COLO668 (cell line): Measurements from ENCODE around the gene NTRK1.

Experiments used
- DNase-seq: peaks from one replicate; lab custom pipeline; 2025; ENCODE audit not compliant: unreplicated experiment; lab: John Stamatoyannopoulos, UW

NTRK1 gene

DNA sequence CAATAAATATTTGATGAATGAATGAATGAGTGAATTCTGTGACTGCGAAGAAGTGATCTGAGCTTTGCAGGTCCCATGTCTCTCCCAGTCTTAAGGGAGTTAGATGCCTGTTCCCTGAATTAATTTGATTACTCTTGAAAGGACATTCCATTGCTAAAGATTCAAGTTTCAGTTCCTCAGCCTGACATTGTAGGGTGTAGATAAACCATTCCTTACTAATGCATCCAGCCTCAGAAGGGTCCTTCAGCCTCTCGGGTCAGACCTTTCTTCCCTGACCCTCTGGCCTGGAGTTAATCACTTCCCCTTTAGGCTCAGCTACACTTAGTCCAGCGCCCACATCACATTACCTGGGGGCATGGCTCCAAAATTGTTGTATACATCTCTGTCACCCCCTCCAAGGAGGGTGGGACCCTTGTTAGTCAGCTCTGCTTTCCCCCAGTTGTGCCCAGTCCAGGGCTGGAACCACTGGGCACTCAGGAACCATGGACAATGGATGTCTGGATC lies 4.3 kb upstream of the NTRK1 start:
- DNase-seq = no peak

GRCh38 chr1:156857532-156857931 lies 3.1 kb upstream of the NTRK1 start:
- DNase-seq = no peak

DNA sequence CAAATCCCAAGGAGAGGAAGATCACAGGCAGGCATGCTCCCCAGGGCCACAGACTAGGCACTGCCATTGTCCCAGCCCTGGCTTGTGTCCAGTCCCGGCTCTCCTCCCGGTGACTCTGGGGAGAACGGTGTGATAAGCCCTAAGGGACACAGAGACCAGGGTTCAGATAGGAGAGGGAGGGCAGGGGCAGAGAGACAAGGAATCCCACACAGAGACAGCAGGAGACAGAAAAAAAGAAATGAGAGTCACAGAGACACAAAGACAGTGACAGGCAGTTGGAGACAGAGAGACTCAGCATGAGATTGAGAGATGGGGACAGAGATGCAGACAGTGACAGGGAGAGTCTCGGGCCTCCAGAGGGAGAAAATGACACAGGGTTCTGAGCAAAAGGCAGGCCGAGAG lies 2.1 kb upstream of the NTRK1 start:
- no peak for DNase-seq

GRCh38 chr1:156858959-156859522 lies 1.6 kb upstream of the NTRK1 start, which contains the start of gene INSRR:
Gene INSRR, minus strand, starts transcription at chr1:156859117. Its CDS starts 496 bp downstream, at chr1:156858621.
- no peak for DNase-seq

GRCh38 chr1:156859523-156860112 lies 1.0 kb upstream of the NTRK1 start:
- DNase-seq = peak; percentile 53

DNA sequence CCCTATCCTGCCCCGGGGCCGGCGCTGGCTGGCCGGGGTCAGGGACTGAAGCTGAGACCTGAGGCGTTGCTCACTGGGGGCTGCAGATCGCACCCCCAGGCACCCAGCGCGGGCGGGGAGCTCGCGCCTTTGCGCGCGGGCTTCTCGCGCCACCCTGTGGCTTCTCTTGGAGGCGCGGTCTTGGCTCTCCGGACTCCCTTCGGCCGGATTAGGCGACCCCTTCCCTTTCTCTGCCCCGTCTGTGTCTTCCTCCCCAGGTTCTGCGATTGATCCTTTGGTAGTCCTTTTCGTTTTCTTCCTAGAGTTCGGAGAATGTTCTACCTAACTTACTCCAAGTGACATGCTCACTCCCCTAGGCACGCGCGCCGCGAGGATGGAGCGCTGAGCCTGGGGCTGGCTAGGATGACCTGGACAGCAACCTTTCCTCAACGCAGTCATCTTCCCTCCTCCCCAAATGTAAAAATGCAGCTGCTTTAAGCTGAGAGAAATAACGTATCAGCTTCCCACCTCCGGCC lies 495 bp upstream of the NTRK1 start:
- DNase-seq = peak; percentile 62

GRCh38 chr1:156862584-156862983 lies 1.9 kb downstream of the NTRK1 start:
- DNase-seq = no peak

DNA sequence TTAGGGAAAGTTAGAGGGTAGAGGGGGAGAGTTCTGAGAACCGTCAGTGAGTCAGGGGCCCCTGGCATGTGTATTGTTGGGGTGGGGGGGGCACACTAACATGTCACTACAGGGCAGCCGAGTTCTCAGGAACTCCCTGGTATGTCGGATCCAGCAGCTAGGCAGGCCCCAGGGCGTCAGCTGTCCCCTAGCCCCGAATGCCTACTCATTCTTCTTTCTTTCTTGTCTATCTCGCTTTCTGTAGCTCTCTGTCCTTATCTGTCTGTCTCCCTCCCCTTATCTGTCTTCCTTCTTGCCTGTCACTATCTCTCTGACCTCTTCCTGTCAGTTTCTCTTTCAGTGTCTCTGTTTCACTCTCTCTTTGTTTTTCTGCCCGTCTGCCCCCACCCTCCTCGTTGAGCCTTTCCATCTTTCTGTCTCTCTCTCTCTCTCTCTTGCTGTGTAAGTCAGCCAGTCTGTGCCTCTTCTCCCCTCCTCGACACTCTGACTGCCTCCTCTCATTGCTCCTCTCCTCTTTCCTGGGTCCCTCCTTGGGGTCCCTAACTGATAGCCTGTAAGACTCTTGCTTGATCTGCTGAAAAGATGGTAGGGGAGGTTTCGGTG lies 2.4 kb downstream of the NTRK1 start:
- no peak for DNase-seq

DNA sequence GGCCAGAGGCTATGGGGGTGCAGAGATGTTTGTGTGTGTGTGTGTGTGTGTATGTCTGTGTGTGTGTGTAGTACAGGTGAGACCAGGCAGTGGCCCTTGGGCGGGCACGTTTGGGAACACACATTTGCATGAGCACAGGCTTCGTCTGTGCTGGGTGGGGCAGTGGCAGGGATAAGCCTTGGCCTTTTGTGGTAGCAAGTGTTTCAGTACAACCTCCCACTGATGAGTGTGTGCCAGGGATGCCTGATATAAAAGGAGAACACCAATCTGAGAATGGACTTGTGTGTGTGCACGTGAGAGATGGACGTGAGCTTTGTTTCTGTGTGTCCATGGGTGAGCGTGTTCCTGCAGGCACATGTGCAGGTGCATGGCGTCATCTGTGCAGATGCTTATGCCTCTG lies 3.0 kb downstream of the NTRK1 start:
- no peak for DNase-seq

DNA sequence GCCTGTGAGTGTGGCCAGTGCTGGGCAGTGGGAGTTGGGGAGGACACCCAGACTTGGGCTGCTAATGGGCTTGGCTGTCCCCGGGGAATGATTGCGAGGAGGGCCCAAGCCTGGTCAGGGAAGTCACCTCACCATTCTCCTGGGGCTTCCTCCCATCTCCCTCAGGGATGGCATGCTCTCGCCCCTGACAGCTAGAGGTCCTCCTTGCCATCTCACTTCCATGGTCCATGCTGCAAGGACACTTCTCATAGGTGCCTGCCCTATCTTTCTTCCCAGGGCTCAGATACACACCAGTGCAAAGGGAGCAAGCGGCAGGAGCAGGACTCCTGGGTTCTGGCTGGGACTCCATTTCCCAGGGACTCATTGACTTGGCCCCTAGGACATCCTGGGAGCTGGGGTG lies 4.1 kb downstream of the NTRK1 start:
- no peak for DNase-seq

GRCh38 chr1:156865258-156865657 lies 4.6 kb downstream of the NTRK1 start:
- no peak for DNase-seq

GRCh38 chr1:156865865-156866248 lies 5.2 kb downstream of the NTRK1 start:
- DNase-seq = no peak

- no peak for DNase-seq
These were observed 5.7 kb downstream of the NTRK1 start for GRCh38 chr1:156866249-156866909.

- peak; percentile 34 for DNase-seq
These were observed 7.7 kb downstream of the NTRK1 start for GRCh38 chr1:156868341-156868740.

DNA sequence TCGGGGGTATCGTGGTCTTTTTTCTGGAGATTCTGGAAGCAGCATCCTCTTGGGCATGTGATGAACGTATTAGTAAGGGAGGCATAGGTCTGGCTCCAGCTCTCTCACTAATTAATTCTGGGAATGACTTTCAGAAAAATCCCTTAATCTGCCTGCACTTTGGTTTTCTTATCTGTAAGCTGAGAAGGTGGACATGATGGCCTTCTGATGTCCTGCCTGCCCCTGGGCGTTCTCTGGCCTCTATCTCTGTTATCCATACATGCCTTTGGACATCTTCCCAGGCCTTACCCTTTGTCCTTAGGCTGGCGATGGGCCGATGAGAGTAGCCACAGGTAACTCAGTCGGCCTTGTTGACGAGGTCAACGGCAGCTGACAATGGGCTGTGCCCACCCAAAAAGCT lies 8.8 kb downstream of the NTRK1 start:
- DNase-seq = no peak

- DNase-seq = no peak
These were observed 13.0 kb downstream of the NTRK1 start for GRCh38 chr1:156873659-156874058.

GRCh38 chr1:156874142-156874541 lies 13.5 kb downstream of the NTRK1 start:
- no peak for DNase-seq

DNA sequence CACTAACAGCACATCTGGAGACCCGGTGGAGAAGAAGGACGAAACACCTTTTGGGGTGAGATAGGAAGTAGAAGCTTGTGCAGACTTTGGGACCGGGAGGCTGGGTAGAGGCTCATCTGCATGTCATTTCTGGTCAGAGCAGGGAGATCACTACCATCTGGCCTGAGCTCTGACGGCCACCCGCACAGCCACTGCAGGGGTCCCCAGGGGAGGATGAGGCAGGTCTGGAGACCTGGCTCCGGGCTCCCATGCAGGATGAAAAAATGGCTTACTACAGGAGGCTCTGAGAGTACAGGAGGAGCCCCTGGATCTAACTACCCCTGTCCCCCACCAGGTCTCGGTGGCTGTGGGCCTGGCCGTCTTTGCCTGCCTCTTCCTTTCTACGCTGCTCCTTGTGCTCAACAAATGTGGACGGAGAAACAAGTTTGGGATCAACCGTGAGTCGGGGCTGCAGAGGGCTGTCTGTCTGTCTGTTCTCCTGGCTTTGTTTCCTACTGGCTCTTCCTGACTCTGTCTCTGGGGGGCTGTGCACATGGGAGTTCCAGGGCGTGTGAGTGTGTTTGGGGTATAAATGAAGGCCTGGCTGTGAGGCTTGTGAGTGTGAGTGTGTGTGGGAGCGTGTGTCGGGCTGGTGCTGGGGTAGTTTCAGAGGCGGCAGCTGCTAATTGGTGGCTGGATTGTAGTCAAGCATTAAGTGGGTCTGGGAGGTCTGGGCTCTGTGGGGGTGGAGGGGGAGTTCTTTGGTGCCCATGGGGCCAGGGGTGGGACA lies 14.1 kb downstream of the NTRK1 start:
- DNase-seq = no peak

DNA sequence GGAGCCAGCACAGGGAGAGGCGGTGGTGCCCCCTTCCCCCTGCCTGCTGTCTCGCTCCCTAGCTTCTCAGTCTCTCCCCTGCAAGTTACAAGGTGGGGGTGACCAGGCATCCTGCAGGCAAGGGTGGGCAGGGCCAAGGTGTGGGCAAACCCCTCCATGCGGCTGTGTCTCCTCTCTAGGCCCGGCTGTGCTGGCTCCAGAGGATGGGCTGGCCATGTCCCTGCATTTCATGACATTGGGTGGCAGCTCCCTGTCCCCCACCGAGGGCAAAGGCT lies 14.6 kb downstream of the NTRK1 start:
- DNase-seq = no peak

DNA sequence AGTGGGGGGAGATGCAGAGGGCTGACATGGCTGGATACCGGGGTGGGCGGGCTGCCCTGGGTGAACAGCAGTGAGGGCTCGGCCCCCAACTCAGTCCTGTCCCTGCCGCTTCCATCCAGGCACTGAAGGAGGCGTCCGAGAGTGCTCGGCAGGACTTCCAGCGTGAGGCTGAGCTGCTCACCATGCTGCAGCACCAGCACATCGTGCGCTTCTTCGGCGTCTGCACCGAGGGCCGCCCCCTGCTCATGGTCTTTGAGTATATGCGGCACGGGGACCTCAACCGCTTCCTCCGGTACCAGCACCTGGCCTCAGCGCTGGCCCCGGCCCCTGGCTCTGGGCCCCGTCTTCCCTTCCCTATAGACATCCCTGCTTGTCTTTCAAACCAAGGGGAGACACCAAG lies 15.6 kb downstream of the NTRK1 start:
- no peak for DNase-seq

DNA sequence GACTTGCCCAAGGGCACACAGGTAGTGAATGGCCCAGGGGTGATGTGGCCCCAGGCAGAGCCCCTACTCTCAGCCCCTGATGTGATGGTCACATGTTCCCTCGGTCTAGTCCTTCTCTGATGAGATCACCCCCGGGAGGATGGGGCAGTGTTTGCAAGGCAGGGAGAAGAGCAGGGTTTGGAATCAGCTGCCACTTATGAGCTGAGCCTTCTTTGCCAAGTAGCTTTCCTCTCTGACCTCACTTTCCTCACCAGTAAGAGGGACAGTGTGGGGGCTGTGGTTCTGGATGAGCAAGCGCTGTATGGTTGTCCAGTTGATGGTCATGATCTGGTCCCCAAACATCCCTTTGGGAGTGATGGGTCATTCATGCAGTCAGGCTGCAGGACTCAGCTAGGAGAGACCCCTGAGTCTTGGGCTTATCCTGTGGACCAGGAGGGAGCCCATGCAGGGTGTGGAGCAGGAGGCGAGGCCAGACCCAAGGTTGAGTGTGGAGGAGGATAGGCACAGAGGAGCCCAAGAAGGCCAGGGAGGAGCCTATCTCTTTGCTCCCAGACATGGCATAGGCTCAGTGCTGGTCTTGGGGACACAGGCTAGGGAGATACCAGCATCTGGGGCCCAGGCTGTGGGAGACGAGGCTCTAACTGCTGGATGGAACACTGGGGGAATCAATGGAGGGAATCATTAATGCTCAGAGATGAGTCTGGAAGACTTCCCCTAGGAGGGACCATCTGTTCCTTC lies 16.9 kb downstream of the NTRK1 start:
- no peak for DNase-seq
